BJ (cell line): Measurements from ENCODE around the gene LHX5. TPM values are rescaled to one million over a fixed set of nuclear protein-coding genes. Genes with fewer than 3 reads are reported as not detected.

ENCODE experiments used
- CTCF ChIA-PET: fragments of 350-600 bp; formaldehyde crosslinking; extraction: SDS; loops from one replicate; lab custom pipeline; 2021; ENCODE audit warnings: antibody characterized with exemption, inconsistent platforms; lab: Yijun Ruan, JAX
- POLR2A ChIA-PET: fragments of 300-600 bp; sonication (Branson Sonifier 250); formaldehyde crosslinking; extraction: SDS; loops from one replicate; lab custom pipeline; 2021; ENCODE audit warnings: antibody characterized with exemption; lab: Charles Lee
- DNase-seq: peaks from one replicate; pipeline ENCODE4 v3.0.0-alpha.2; 2011; ENCODE audit warnings: low read depth
- H3K27me3 ChIP-seq: 2 replicates; pipeline ENCODE4 v1.6.0; 2011; ENCODE audit warnings: low read length; ENCODE audit not compliant: control insufficient read depth, insufficient read depth
- H3K36me3 ChIP-seq: 2 replicates; pipeline ENCODE4 v1.5.1; 2011; ENCODE audit warnings: low read length; ENCODE audit not compliant: control insufficient read depth, insufficient read depth
- H3K4me3 ChIP-seq: 2 replicates; pipeline ENCODE4 v1.5.1; 2011; ENCODE audit warnings: low read depth, mild to moderate bottlenecking, control low read depth, low read length
- polyA minus RNA-seq: library from RNA; depleted of rRNA, polyadenylated mRNA; stranded (reverse); fragments of >200 nt; gene quantifications from 2 replicates; pipeline ENCODE4 v1.2.3, GENCODE V29; 2011; rRNA and poly(A)+ RNA removed
- polyA plus RNA-seq: library from polyadenylated mRNA; depleted of rRNA; stranded (reverse); fragments of >200 nt; gene quantifications from 2 replicates; pipeline ENCODE4 v1.2.3, GENCODE V29; 2011; rRNA removed
- TF ChIP-seq, protein P1 (sequence below): IDR thresholded peaks from 2 replicates; pipeline ENCODE4 v1.5.1; 2011; ENCODE audit warnings: low read depth, mild to moderate bottlenecking, control low read depth, inconsistent platforms, low read length, moderate library complexity; ENCODE audit not compliant: insufficient read depth

LHX5 gene
- polyA plus RNA-seq = not detected in 2 replicates
- not detected in 2 replicates for polyA minus RNA-seq

DNA sequence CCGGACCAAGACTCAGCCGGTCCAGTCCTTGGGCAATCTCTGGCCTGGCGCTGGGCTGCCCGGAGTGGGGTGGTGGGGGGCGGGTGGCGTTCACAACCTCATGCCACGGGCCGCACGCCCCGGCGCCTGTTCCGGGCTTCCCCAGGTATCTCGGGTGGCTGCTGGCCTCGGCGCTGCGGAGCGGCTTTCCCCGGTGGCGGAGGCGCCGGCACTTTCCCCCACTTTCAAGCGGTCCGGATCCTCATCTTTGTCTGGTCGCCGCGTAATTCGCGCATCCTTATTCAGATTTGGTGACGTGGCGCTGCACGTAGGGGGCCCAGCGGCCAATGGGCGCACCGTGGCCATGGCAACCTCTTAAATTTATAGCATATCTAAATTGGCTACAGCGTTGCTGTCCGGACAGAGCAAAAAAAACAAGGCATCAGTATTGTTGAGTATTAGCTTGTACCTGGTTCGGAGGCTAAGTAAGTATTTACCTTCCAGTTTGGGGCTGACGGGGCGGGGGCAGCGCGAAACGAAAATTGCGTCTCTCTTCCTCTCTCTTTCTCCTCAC, at the start of gene LHX5:
TSS of gene LHX5 (minus strand) at position 253 of the 553 bp plus-strand sequence. CDS start 373 bp downstream, outside the sequence.
- TF ChIP-seq, protein P1, sequence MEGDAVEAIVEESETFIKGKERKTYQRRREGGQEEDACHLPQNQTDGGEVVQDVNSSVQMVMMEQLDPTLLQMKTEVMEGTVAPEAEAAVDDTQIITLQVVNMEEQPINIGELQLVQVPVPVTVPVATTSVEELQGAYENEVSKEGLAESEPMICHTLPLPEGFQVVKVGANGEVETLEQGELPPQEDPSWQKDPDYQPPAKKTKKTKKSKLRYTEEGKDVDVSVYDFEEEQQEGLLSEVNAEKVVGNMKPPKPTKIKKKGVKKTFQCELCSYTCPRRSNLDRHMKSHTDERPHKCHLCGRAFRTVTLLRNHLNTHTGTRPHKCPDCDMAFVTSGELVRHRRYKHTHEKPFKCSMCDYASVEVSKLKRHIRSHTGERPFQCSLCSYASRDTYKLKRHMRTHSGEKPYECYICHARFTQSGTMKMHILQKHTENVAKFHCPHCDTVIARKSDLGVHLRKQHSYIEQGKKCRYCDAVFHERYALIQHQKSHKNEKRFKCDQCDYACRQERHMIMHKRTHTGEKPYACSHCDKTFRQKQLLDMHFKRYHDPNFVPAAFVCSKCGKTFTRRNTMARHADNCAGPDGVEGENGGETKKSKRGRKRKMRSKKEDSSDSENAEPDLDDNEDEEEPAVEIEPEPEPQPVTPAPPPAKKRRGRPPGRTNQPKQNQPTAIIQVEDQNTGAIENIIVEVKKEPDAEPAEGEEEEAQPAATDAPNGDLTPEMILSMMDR = no peak
- no peak for DNase-seq
- Histone ChIP-seq H3K36me3 (no peaks in the 10 kb centered on the region), H3K27me3 (peaks cover 86% of the 10 kb centered on the region), H3K4me3 (no peak within 1 kb of the TSS)
- ChIA-PET POLR2A (no interaction called here), CTCF (no interaction called here)

GRCh38 chr12:113519464-113520307, 48.0 kb upstream of the LHX5 start:
- DNase-seq = no peak
- Histone ChIP-seq H3K36me3 (no peaks in the 10 kb centered on the region), H3K4me3 (no peak overlapping the region), H3K27me3 (peaks cover 12% of the 10 kb centered on the region)
- TF ChIP-seq, protein P1 = no peak
- CTCF ChIA-PET = no interaction called here
- POLR2A ChIA-PET = no interaction called here

DNA sequence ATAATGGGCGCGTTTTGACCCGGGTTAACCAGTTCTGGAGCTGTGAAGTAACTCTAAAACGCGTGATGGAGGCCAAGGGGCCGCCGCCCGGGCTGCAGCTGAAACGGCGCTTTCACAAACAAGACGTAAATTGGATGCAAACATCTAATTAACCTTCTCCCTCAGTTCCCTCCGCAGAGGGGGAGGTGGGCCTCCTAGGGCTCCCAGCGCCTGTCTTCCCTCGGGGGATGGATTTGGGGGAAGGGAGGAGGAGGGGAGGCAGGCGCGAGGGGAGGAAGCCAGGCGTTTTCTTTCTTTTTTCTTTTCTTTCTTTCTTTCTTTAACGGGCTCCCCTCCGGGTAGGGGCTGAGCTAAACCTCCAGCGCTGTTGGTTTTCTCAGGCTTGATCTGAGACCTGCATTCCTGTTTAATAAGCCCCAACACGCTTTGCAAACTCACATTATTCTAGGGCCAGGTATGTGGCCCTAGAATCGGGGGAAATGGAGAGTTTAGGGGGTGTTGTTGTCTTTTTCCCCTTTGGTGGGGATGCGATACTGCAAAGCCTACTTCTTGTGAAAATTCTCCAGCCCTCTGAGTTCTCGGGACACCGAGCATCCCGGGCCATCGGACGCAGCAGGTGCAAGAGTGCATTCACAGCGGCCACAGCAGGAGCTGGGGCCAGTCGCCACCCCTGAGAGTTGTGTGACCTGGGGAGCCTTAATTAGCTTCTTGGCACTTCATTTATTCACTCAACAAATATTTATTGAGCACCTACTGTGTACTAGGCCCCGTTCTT, 43.6 kb upstream of the LHX5 start:
- no peak for DNase-seq
- Histone ChIP-seq H3K4me3 (no peak overlapping the region), H3K36me3 (no peaks in the 10 kb centered on the region), H3K27me3 (peaks cover 10% of the 10 kb centered on the region)
- TF ChIP-seq, protein P1 = no peak
- ChIA-PET CTCF (interaction anchor here (0.6 to 0.8 kb wide), 2 partner anchors 9 to 226 kb away, joined by 3 read pairs; no protein-coding TSS in a partner anchor), POLR2A (no interaction called here)

DNA sequence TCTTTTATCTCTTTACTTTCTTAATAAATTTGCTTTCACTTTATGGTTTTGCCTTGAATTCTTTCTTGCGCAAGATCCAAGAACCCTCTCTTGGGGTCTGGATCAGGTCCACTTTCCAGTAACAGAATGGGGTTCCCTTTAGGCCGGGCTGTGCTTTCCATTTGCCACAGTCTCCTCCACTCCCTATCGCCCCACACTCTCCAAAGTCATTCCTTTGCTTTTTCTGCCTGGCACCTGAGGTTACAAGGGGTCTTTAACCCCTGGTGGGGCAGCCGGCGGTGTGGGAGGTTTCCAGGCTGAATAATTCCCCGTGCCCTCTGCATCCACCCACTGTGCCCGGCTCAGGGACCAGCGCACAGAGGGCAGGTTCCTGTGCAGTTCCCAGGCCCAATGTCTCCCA, 42.9 kb upstream of the LHX5 start:
- CTCF ChIA-PET = no interaction called here
- POLR2A ChIA-PET = no interaction called here
- DNase-seq = no peak

More for the DNA sequence above, 42.9 kb upstream of the LHX5 start:
- no peaks in the 10 kb centered on the region for H3K36me3 ChIP-seq
- H3K4me3 ChIP-seq = no peak overlapping the region
- peaks cover 10% of the 10 kb centered on the region for H3K27me3 ChIP-seq
- TF ChIP-seq, protein P1 = no peak
